NCI-H82 (cell line): ENCODE results near the gene TNIK.
A peak's percentile ranks its signal among the peaks of the same experiment; 100 is the strongest.

Experiments used
- DNase-seq: peaks from one replicate; lab custom pipeline; 2025; lab: John Stamatoyannopoulos, UW

The TNIK gene

DNA sequence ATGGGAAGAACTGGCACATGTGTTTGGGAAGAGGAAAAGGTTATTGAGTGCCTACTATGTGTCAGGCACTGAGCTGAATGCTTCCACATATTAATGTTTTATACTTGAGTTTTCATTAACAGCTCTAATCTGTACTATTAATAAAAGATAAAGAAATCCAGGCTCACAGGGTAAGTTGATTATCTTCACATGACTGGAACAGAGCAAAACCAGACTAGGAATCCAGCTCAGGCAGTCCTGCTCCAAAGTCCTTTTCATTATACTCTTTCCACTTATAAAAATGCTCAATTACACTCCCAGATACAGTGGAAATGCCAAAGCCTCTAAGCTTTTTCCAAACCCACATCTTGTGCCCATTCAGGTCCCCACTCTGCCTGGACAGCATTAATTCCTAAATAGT, 97.6 kb downstream of the TNIK start:
- no peak for DNase-seq

GRCh38 chr3:171358881-171359198, 101.4 kb downstream of the TNIK start:
- no peak for DNase-seq

- DNase-seq = no peak
Observed at GRCh38 chr3:171358181-171358880, 101.9 kb downstream of the TNIK start.

- DNase-seq = no peak
Observed at GRCh38 chr3:171357721-171358120, 102.5 kb downstream of the TNIK start.

DNA sequence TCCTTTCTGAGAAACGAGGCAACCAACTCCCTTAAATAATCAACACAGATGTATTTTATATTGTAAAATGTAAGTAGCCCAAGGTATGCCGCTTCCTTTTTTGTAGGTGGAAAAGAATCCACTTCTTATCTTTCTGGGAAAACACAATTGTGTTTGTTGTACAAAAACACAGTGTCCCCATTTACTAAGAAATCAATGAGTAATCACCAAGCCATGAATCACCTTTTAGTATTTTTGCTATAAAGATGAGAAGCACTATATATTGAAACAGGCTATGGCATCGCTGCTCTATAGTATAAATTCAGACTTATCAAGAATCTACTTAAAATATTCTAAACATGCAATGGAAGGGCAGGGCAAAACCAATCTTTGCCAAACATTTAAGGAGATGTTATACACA, 104.0 kb downstream of the TNIK start:
- DNase-seq = no peak

GRCh38 chr3:171354706-171355582, 105.3 kb downstream of the TNIK start:
- DNase-seq = no peak

DNA sequence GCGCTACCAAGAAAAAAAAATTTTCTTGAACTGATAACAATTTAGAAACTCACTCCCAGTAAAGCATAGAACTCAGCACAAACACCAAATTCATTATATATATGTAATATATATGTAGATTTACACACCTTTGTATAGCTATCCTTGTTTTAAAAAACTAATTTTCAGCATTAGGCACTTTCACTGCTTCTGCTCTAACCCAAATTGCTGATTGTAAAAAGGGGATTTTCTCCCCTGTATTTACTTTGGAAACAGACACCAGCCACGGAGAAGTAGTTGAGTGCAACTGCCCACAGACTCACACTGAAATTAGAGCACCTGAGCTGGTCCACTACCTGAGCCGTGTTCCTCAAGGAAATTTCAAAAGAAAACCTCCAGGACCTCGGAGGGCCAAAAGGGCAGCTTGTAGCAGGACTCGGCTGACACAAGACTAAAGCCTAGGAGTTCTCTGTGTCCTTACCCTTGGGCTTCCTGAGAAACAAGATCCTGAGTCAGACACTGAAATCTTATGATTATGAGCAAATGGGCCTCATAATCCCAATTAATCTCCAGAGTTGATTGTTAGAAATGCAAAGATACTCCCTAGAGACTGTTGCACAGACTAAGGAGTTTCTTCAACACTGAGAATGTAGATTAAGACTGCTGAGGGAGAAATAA, 106.0 kb downstream of the TNIK start:
- peak; percentile 65 for DNase-seq

- DNase-seq = no peak
Observed at GRCh38 chr3:171353423-171353822, 106.8 kb downstream of the TNIK start.

DNA sequence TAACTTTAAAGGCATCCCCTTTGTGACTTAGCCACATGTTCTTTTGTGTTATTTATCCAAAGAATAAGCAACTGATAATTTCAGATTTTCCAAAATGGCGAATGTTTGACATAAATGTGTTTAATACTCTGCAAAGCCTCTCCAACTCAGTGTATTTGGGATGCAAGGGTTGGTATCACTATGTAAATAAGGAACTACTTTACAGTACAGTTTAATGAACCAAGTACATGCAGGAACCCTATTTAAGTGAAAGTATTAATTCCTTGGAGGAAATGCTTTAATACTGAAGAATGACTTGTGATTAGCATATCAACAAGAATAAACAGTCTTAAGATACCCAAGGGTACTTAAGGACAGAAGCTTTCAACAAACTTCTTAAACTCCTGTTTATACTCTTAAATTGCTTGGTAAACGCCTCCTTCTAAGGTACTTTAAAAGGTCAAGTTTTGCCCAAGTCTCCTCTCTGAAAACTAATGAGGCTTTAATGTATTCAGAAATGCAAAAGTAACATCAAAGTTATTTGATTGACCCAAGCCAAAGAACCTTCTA, 107.7 kb downstream of the TNIK start:
- DNase-seq = no peak

- no peak for DNase-seq
Observed at GRCh38 chr3:171351676-171352075, 108.5 kb downstream of the TNIK start.

DNA sequence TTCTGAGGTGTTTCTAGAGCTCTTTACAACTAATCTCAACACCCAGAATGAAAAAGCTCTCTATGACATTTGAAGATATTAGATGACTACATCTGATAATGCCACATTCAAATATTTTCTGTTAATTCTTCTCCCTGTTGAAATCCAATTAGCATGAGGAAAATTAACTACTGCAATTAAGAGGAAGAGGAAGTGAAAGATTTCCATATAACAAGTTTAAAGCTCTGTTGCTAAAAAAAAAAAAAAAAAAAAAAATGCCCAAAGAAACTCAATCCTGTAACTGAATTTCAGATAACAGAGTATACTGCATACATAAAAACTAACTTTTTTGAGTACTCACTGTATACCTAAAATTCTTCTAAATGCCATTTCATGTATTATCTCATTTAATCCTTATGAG, 109.8 kb downstream of the TNIK start:
- DNase-seq = no peak

DNA sequence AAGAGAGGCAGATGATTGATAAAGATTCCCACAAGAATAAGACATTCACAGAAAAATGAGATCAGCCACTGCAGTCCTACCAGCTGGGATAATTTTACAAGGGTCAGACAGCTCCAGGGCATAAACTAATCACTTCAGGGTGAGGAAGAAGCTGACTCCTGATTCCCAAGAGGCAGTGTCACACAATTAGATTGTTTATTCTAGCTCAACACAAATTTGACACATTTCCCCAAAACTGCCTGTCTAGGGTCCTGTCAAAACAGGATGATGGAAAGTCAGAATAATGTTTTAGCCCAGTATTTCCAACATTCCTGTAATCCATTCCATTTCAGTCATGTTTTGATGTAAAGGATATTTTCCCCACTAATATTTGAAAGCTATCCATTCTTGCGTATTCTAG, 110.8 kb downstream of the TNIK start:
- DNase-seq = no peak

GRCh38 chr3:171348121-171348520, 112.1 kb downstream of the TNIK start:
- no peak for DNase-seq

GRCh38 chr3:171347301-171348039, 112.7 kb downstream of the TNIK start:
- no peak for DNase-seq

DNA sequence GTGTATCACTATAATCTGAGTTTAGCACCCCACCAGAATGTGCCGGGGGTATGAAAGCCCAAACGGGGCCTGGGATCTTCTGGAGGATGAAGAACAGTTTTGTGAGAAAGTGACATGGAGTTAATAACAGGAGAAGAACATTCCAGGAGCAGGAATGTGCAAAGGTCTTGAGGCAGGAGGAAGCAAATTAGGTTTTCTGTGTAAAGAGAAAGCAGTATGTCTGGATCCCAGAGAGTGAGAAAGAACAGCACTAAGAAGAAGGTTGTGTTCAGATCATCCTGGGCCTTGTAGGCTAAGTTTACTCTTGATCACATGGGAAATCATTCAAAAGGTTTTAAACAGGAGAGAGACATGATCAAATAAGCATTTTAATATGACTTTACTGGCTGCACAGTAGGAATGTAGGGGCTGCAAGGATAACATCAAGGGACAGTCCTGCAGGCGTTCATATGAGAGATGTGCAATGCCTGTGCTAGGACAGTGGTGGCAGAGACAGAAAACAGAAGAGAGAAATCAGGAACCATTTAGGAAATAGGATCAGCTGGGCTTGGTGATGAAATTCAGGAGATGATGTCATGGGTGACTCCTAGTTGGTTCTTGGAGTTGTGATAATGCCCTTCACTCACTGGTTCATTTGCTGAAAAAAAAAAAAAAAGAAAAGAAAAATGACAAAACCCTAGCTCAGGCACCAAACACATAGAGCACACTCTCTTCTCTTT, 113.5 kb downstream of the TNIK start:
- DNase-seq = no peak

DNA sequence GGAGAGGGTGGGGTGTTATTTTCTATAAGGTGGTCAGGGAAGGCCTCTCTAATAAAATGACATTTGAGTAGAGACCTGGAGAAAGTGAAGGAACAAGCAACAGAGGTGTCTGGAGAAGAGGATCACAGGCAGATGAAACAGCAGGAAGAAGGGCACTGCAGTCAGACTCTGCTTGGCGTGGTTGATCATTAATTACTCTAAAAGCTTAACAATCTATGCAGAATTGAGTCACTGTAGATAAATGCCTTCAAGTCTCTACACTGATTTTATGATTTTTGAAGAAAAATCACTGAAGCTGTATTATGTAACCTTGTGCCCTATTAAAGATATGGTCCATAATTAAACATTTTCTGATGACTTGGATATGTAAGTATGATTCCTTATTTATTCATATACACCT, 114.2 kb downstream of the TNIK start:
- no peak for DNase-seq

- DNase-seq = no peak
Observed at GRCh38 chr3:171345107-171345843, 114.9 kb downstream of the TNIK start.

DNA sequence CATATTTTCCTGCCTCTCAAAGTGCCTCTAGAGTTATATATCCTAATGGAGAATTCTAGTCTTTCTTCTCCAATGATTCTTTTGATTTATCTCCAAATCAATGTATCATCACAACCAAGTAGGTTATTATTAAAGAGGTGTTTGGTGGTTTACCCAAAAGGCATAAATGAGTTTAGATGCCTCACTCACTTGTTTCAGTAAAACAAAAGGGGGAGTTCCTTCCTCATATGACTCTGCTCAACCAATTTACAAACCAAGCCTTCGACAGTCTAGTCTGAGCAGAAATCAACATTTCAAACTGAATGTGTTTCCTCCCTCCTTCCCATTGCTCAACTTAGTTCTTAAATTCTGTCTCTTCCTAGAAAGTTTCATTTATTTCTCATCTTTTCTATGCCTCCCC, 116.5 kb downstream of the TNIK start:
- DNase-seq = no peak

DNA sequence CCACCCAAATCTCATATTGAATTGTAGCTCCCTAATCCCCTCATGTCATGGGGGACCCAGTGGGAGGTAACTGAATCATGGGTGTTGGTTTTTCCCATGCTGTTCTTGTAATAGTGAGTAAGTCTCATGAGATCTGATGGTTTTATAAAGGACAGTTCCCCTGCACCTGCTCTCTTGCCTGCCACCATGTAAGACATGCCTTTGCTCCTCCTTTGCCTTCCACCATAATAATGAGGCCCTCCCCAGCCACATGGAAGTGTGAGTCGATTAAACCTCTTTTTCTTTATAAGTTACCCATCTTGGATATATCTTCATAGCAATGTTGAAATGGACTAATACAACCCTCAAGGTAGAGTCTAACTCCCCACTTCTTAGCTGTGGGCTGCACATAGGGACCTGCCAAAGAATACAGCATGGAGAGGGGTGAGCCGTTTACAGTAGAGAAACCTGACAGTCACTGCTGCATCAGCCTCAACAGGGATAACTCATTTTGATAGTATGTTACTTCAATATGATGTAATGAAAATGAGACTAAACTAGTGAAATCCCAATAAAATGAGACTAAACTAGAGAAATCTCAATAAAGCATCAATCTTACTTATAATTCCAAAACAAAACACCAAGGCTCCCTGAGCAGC, 117.3 kb downstream of the TNIK start:
- DNase-seq = no peak

- DNase-seq = no peak
Observed at GRCh38 chr3:171342200-171342599, 118.0 kb downstream of the TNIK start.
